ENCODE measurements around the gene TMEM145.
A peak's percentile ranks its signal among the peaks of the same experiment; 100 is the strongest.

Gene TMEM145

GRCh38 chr19:42284066-42284501 is 29.0 kb upstream of the TMEM145 start:
- peak; percentile 98 for DNase-seq (ENCODE audit: low spot score)
- TF ChIP-seq, protein P1, sequence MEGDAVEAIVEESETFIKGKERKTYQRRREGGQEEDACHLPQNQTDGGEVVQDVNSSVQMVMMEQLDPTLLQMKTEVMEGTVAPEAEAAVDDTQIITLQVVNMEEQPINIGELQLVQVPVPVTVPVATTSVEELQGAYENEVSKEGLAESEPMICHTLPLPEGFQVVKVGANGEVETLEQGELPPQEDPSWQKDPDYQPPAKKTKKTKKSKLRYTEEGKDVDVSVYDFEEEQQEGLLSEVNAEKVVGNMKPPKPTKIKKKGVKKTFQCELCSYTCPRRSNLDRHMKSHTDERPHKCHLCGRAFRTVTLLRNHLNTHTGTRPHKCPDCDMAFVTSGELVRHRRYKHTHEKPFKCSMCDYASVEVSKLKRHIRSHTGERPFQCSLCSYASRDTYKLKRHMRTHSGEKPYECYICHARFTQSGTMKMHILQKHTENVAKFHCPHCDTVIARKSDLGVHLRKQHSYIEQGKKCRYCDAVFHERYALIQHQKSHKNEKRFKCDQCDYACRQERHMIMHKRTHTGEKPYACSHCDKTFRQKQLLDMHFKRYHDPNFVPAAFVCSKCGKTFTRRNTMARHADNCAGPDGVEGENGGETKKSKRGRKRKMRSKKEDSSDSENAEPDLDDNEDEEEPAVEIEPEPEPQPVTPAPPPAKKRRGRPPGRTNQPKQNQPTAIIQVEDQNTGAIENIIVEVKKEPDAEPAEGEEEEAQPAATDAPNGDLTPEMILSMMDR (IDR thresholded peaks at IDR 0.05; ENCODE audit: extremely low read depth, missing control alignments) = no peak

GRCh38 chr19:42284591-42285341 is 28.3 kb upstream of the TMEM145 start:
- no peak for DNase-seq (ENCODE audit: low spot score)
- TF ChIP-seq, protein P1 (IDR thresholded peaks at IDR 0.05; ENCODE audit: extremely low read depth, missing control alignments) = no peak

DNA sequence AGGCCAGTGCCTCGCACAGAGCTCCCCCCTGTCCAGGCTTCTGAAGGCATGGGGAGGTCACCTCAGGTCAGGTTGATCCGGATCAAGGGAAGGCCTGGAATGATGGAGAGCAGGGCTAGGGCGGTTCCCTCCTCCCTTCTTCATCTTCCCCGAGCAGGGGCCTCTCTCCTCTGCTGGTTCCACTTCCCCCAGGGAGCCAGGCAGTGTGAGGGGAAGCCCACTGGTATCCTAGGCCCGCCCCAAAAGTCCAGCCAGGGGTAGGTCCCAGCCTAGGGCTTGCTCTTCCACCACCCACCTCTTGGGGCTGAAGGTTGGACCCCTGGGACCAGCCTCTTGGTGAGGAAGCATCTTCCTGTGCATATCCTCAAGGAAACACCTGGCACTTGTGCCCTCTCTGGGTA is 27.6 kb upstream of the TMEM145 start:
- TF ChIP-seq, protein P1 (IDR thresholded peaks at IDR 0.05; ENCODE audit: extremely low read depth, missing control alignments) = no peak
- DNase-seq (ENCODE audit: low spot score) = no peak

GRCh38 chr19:42285988-42286348 is 27.1 kb upstream of the TMEM145 start:
- TF ChIP-seq, protein P1 (IDR thresholded peaks at IDR 0.05; ENCODE audit: extremely low read depth, missing control alignments) = no peak
- DNase-seq (ENCODE audit: low spot score) = no peak

- TF ChIP-seq, protein P1 (IDR thresholded peaks at IDR 0.05; ENCODE audit: extremely low read depth, missing control alignments) = no peak
- DNase-seq (ENCODE audit: low spot score) = no peak
Observed at GRCh38 chr19:42286349-42287016, 26.6 kb upstream of the TMEM145 start.

GRCh38 chr19:42287017-42287826 is 25.9 kb upstream of the TMEM145 start:
- no peak for DNase-seq (ENCODE audit: low spot score)

More at GRCh38 chr19:42287017-42287826, 25.9 kb upstream of the TMEM145 start:
- TF ChIP-seq, protein P1 (IDR thresholded peaks at IDR 0.05; ENCODE audit: extremely low read depth, missing control alignments) = no peak

All from GM20000 (cell line).